Mesenteric fat pad (tissue), 1 donor: Measurements from ENCODE around the gene TCP11L2. TPM values are rescaled to one million over a fixed set of nuclear protein-coding genes. Genes with fewer than 3 reads are reported as not detected.
"Not testable (repeated sequence)": the region's sequence is repeated elsewhere in the genome, so short reads cannot be mapped to it uniquely, and the experiment has no call there.

ENCODE experiments used
- DNase-seq: peaks from one replicate; pipeline ENCODE4 v3.0.0-alpha.2; 2020; ENCODE audit warnings: low spot score
- total RNA-seq: library from RNA; stranded (reverse); fragmentation: NEBNext Ultra II Directional; extraction: Animal tissue kit (Norgen Biotek cat#: 25700); gene quantifications from one replicate; pipeline ENCODE4 v1.2.1, GENCODE V29; 2021
- donor health status: DM: yes; HTN: yes; CAD: no.

TCP11L2 gene
- total RNA-seq, 1 donor from 2014 or later, result 19.4 TPM

GRCh38 chr12:106282457-106283097 lies 20.0 kb upstream of the TCP11L2 start:
- DNase-seq, result no peak

DNA sequence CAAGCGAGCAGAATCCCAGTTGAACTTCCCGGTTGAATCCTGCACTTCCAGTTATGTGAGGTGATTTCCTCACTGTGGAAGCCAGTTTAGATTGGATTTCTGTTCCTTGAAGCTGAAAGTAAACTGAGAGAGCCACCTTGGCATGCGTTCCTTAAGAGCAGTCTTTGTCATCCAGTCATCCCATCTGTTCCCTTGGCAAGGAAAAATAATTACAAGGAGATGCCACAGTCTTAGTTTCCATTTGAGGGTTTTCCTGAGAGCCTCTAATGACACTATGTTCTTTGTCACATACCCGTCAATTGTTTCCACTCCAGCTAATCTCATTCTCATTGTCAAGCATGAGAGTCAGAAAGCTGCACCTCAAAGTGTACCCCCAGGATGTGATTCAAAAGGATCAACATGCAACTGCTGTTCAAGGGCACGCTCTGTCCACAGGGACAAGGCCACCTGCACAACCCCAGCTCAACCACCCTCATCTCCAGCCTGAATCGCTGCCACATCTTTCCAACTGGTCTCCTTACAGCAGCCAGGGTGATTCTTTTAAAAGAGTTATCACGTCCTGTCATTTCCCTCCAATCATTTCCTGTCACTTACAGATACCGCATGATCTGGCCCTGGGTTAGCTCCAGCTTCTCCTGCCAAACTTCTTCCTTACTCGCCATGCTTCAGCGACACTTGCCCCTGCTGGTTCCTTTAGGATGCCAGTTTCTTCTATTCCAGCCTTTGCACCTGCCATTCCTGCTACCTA lies 18.0 kb upstream of the TCP11L2 start:
- DNase-seq, result no peak

DNA sequence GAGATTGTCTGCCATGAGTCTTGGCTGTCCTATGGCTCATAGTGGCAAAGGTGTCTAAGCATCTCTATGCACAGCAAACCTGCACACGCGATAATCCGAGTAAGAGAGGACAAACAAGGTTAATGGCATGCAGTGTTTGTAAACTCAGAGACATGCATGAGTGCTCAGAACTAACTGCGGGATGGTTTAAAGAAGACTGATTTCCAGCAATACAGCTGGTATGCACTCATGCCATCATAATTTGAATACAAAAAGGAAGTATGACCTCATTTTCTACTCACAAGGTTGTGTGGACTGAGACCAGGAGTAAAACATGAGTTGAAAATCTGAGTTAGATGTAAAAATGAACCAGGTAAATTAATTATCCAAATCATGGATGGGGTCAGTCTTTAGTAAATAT lies 16.6 kb upstream of the TCP11L2 start:
- no peak for DNase-seq

DNA sequence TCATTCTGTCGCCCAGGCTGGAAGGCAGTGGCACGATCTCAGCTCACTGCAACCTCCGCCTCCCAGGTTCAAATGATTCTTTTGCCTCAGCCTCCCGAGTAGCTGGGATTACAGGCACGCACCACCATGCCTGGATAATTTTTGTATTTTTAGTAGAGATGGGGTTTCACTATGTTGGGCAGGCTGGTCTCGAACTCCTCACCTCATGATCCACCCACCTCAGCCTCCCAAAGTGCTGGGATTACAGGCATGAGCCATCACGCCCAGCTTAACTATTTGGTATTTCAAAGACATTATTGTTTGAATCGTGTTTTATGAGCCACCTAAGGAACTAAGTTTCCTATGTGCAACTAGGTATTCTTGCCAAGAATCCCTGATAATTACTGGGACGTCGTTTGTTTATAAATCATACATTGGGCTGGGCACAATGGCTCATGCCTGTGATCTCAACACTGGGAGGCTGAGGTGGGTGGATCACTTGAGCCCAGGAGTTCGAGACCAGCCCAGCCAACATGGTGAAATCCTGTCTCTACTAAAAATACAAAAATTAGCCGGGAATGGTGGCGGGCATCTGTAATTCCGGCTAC lies 15.9 kb upstream of the TCP11L2 start:
- not testable (repeated sequence) for DNase-seq

- no peak for DNase-seq
Measured at GRCh38 chr12:106287364-106287763, 15.2 kb upstream of the TCP11L2 start.

- DNase-seq, result no peak
Measured at GRCh38 chr12:106288101-106288493, 14.4 kb upstream of the TCP11L2 start.

DNA sequence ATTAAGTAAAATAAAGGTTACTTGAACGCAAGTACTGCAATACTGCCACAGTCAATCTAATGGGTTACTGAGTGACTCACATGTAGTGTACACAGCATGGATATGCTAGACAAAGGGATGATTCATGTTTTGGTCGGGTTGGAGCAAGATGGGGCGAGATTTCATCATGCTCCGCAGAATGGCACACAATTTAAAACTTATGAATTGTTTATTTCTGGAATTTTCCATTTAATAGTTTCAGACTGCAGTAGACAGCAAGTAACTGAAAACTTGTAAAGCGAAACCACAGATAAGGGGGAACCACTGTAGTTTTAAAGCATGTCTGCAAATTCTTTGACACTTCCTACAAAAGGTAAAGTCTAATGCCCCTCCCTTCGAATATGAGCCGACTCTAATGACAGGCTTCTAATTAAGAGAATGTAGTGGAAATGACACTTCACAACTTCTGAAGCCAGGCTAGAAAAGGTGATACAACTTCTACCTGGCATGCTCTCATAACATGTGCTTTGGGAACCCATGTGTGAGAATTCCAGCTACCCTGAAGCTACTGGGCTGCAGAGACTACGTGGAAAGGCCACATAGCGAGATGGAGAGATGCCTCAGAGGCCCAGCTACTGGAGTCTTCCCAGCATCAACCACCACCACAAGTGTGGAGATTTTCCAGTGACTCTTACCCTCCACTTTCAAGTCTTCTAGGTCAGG lies 13.9 kb upstream of the TCP11L2 start:
- DNase-seq, result no peak

DNA sequence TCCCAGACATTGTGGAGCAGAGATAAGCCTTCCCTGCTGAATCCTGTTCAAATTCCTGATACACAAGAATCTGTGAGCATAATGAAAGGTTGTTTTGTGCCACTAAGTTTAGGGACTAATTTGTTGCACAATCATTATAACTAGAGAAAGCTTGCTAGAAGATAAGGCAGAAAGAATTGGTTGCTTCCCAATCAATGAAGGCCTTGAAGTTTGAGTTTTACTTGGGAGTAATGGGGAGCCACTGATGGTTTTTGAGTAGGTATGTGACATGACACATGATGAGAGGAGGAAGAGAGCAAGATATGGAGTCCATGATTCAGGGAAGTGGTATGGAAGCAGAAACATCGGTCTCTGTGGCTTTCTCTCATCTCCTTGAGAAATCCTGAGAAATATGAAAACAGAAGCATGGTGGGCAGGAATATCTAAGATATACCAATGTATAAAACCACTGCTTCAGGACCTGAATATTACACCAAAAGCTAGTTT lies 13.3 kb upstream of the TCP11L2 start:
- DNase-seq, result no peak

DNA sequence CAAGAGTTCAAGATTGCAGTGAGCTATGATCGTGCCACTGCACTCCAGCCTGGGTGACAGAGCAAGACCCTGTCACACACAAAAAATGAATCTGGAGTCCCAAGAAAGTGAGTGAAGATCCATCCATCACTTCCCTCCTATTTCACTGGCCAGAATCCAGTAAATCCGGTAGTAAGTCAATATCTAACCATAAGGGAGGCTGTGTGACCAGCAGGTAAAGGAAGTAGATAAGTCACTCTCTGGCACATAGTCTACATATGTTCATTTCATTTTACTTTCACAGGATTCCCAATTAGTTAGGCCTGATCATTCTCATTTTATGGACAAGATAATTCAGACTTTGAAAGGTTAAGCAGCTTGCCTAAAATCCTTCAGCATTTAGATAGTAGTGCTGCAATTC lies 11.9 kb upstream of the TCP11L2 start:
- DNase-seq, result no peak

DNA sequence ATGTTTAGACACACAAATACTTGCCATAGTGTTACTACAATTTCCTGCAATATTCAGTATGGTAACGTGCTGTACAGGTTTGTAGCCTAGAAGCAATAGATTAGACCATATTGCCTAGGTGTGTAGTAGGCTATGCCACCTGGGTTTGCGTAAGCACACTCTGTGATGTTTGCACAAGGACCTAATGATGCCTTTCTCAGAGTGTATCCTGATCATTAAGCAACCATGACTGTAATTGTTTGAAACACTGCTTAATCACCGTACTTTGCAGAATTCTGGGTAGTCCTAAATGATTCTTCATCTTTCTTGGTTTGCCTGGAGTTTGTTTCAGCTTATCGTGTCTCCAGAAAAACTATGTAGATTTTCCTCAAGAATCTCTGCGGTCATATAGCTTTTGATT lies 11.2 kb upstream of the TCP11L2 start:
- DNase-seq, result no peak

DNA sequence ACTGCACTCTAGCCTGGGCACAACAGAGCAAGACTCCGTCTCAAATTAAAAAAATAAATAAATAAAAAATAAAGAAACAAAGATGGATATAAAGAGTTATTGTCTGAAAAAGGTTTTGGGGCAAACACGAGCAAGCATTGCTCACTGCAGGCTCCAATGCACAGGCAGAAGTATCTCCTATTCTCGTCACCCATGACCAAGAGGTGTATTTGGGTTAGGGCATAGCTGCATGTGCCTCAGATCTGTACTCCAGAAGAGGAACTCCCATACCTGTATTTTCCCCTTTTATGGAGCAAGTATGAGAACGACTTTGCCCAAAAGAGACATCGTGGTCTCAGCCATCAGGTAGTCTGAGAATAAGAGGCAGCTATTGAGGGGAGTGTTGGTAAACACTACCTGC lies 10.2 kb upstream of the TCP11L2 start:
- no peak for DNase-seq

DNA sequence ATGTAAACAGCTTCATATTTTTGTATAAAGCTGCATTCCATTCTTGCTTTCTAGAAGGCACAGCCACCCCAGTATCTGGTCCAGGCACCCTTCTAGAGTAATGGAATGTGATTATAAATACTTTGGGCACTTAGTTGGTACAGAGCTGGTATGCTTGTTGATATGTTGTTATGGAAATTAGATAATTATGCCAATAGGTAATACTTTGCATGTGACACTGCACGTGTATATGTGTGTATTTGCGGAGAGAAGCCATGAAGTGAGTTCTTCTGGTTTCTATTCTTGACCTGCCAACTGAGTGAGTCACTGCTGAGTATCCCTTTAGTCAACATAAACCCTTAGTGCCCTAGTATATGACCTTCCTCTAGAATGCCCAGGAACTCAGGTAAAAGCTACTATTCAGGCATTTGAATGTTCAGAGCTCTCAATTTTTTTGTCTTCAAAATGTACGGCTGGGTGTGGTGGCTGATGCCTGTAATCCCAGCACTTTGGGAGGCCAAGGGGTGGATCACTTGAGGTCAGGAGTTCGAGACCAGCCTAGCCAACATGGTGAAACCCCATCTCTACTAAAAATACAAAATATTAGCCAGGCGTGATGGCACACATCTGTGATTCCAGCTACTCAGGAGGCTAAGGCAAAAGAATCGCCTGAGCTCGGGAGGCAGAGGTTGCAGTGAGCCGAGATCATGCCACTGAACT lies 6.2 kb upstream of the TCP11L2 start:
- no peak for DNase-seq

- no peak for DNase-seq
Measured at GRCh38 chr12:106297075-106297474, 5.5 kb upstream of the TCP11L2 start.

DNA sequence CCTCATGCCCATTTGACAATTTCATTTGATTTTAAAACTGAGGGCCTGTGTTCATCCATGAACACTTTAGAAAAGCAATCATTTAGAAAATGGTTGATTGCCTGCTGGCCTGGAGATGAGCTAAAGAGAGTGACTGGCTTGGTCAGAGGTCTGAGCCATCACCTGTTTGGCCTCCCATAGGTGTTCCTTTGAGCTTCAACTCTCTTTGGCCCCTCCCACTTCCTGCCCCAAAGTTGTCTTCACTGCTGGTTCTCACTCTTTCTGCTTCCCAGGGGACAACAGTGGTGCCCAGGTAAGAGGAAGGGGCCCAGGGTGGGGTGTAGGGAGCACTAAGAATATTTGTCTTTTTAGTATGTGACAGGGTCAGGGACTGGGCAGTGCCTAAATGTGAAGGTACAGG lies 4.9 kb upstream of the TCP11L2 start:
- DNase-seq, result no peak

DNA sequence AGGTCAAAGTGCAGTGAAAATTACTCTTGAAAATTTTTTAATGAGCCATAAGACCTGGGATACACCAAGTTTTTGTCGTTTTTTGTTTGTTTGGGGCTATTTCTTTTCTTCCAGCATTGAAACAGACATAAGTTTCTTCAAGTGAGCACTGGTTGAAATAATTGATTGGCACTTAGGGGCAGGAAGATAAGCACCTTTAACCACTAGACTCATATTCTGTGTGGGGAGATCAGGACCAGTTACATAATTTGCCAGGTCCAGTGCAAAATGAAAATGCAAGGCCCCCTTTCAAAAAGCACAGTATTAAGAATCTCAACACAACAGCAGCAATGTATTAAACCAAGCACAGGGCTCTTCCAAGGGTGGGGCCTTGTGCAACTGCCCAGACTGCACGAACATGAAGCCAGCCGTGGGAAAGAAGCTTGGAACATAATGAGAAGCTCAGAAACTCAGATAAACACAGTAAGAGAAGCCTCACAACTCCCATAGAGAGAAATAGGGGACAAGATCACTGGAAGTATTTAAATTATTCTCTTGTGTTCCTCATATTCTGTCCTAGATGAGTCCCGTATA lies 3.2 kb upstream of the TCP11L2 start:
- no peak for DNase-seq

- no peak for DNase-seq
Measured at GRCh38 chr12:106300761-106301160, 1.8 kb upstream of the TCP11L2 start.

DNA sequence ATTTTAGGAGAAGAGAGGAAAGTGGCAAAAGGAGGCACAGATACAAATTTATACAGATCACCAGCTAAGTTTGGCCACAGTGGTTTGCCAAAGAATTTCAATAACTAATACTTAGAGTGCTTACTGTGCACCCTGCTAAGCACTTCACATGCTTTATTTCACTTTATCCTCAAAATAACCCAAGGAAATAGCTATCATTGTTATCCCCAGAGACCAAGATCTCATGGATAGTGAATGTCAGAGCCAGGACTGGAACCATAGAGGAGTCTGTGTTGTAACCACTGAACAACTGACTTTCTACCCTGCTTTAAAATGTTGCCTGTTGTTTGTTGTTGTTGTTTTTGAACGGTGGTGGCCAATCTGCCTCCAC lies 1.3 kb upstream of the TCP11L2 start:
- DNase-seq, result no peak

DNA sequence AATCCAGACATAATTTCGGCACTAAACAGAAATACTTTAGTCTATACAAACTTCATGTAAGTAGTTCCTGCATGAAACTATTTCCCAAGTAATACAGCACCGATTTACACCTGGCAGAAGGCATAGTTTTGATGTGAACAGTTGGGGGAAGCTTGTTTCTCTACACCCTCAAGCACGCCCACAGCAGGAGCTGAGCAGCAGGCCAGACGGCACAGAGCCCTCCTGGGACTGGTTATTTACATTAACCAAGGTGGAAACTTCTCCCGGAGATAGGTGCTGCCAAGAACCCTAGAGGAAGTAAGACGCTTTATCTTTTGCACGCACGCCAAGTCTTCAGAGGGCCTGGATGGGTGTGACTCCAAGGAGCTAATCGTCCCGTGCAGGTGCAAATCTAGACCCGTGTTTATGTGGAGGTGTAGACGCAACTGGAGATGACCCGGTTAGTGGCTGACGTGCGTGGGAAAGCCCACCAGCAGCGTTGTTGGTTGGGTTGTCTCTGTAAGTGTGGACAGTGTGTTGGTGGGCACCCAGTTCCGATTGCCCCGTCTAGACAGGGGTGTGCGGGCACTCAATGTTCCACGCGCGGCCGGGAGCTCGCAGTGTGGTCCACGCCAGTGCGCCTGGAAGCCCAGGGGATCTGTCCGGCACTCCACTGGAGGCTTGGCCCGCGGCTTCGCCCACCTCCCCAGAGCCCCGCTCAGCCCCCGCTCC lies 767 bp upstream of the TCP11L2 start:
- DNase-seq, result no peak

DNA sequence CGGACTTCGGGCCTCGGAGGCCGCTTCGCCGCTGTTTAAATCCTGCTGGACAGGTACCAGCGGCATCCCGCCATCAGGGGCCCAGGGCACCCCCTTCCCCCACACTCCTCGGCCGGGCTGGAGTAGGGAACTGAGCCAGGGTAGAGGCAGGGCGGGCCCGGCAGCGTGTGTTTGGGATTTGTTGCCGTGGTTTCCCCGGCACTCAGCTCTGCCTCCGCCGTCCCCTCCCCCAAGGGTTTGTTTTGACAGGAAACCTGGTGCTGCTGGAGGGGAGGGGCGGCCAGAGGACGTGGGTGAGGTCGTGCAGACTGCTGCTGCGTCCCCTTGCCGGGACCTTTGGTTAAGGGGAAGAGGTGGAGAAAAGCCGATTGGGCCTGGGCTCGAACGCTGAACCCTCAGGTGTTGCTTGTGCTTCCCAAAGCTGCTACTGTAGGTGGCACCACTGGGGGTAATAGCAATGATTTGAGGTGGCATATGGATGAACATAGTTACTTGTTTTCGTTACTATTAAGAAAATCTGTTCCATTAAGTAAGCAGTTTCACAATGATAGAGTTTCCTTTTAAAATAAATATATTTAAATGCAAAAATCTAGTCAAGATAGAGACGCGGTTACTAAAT lies 778 bp downstream of the TCP11L2 start:
- peak; percentile 95 for DNase-seq

GRCh38 chr12:106304001-106304421 lies 1.5 kb downstream of the TCP11L2 start:
- DNase-seq, result no peak
